HuH-7 (cell line): ENCODE results near the gene MFAP2.

ENCODE experiments used
- DNase-seq: peaks from one replicate; pipeline ENCODE4 v3.0.0; 2011; ENCODE audit warnings: low spot score

Gene MFAP2, protein sequence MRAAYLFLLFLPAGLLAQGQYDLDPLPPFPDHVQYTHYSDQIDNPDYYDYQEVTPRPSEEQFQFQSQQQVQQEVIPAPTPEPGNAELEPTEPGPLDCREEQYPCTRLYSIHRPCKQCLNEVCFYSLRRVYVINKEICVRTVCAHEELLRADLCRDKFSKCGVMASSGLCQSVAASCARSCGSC

DNA sequence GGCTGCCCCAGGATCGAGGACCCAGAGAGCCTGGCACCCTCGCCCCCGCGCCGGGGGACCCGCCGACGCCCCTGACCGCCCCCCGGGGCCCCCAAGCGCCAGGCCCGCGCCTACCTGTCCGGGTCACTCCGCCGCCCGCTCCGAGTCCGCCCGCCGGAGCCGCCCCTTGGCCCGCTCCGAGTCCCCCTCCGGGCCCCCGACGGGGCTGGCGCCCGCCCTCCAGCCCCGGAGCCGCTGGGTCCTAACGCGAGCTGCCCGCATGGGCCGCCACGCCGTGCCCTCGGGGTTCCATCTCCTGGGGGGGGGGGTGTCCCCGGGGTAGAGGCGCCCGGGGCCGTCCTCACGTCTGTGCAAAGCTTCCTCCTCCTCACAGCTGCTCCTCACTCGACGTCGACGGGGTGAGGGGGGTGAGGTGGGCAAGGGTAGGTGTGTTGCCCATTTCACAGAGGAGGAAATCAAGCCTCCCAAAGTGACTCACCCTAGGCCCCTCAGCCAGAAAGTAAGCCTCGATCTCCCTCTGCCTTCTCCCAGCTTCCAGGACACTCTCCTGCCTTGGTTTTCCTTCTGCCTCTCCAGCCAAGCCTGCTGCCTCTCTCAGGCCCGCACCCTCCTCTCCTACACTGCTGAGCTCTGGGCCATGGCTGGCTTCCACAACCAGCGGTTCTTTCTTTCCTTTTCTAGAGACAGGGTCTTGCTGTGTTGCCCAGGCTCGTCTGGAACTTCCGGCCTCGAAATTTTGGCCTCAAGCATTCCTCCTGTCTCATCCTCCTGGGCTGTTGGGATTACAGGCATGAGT, at the start of gene MFAP2:
Gene MFAP2, minus strand, starts transcription at position 148 of the 796 bp plus-strand sequence. CDS start 2,347 bp downstream, outside the sequence.
- peak; percentile 61 for DNase-seq

DNA sequence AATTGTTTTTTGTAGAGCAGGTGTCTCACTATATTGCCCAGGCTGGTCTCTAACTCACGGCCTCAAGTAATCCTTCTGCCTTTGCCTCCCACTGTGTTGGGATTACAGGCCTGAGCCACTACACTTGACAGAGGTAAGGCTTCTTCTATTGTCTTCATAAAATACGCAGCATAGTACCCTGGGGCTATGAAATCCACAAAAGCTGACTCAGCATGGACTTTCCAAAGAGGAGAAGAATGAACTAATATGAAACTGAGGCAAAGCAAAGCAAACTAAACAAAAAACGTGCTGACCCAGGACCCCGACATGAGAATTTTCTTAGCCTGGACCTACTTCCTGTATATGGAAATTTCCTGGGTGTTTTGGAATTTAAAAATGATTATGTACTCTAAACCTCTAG, 49.8 kb upstream of the MFAP2 start:
- DNase-seq: no peak

GRCh38 chr1:17028662-17029188, 48.3 kb upstream of the MFAP2 start:
- no peak for DNase-seq

- DNase-seq: no peak
Observed at GRCh38 chr1:17027900-17028299, 47.5 kb upstream of the MFAP2 start.

DNA sequence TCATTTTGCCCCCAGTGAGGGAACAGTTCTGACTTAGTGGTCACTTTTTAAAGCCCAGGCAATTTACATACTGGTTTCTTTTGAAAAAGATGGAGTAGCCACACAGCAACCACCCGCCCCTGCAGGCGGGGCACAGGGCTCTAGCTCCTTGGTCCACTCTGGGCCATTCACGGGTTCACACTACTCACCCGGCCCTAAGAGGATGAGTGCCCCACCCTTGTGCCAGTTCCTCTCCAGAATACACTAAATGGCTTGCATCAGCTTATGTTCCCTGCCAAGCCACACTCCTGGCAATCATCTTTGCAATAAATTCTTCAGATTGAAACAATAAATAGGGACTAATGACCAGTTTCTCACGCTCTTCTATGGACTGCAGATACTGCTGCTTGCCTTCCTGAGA, 47.0 kb upstream of the MFAP2 start:
- no peak for DNase-seq

- no peak for DNase-seq
Observed at GRCh38 chr1:17024721-17025120, 44.3 kb upstream of the MFAP2 start.

DNA sequence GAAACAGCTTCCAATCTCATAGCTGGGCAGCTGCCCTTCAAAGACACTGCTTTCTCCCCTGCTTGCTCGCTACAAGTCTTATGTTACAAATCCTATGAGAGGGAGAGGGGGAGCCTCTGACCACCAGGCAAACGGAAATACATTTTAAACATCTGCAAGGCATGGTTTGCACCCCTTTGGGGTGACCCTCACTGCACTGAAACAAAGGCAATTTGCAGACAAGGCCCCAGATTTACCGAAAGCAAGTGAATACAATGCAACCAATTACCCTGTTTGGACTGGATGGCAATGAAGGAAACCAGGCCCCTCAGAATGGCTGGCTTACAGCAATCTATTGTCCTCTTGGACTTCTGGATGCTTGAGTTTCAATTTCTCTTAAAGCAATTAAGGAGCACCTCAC, 43.2 kb upstream of the MFAP2 start:
- DNase-seq: no peak

- no peak for DNase-seq
Observed at GRCh38 chr1:17023102-17023501, 42.7 kb upstream of the MFAP2 start.

DNA sequence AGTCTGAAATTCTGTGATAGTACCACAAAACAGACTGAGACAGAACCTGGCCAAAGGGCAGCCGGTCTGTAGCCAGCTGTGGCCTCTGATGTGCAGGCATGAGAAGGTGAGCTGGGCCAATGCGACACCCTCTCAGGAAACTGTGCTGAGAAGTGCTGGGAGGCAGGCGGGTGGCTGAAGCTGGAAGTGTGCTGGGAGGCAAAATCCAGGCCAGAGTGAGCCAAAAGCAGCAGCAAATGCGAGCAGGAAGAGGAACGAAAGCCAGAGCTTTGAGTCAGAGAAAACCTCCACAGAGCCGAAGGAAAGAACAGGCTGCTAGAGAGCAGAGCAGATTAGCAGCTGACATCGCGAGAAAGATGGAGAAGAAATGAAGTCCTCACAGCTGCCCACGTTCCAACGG, 41.5 kb upstream of the MFAP2 start:
- no peak for DNase-seq

GRCh38 chr1:17020502-17020901, 40.1 kb upstream of the MFAP2 start:
- DNase-seq: no peak

- DNase-seq: no peak
Observed at GRCh38 chr1:17018849-17019248, 38.4 kb upstream of the MFAP2 start.

- no peak for DNase-seq
Observed at GRCh38 chr1:17017435-17017834, 37.0 kb upstream of the MFAP2 start.

- DNase-seq: no peak
Observed at GRCh38 chr1:17016317-17016661, 35.9 kb upstream of the MFAP2 start.

- no peak for DNase-seq
Observed at GRCh38 chr1:17014671-17015567, 34.5 kb upstream of the MFAP2 start.

DNA sequence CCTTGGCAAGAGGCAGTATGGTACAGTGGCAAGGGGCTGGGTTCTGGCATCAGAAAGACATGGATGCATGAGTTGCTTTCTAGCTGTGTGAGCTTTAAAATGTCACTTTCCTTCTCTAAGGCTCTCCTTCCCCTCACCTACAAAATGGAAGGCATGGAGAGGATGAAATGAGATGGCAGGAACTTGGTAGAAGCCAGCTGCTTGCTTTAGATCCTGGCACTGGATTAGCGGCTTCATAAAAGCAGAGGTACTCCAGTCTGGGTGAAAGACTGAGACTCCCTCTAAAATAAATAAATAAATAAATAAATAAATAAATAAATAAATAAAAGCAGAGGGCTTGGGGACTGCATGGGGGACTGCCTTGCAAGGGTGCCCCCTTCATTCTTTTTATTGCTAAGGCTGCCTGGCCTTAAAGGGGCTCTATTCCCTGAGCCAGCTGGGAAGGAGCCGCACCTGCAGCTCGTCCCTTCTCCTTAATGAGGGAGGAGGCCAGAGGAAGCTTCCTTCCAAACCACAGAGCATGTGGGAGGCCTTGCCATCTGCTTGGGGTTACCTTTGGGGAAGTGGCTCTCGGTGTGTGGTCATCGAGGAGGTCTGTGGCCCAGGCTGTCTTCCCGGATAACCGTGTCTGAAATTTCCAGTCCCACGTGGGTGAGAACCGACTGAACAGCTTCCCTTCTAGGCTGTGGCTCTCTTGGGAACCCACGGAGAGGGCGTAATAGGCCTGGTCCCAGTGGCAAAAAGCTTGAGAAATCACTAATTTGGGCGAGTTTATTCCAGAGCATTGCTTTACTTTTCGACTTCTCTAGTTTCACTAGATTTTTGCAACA, 33.3 kb upstream of the MFAP2 start:
- no peak for DNase-seq

- DNase-seq: no peak
Observed at GRCh38 chr1:17012775-17013490, 32.5 kb upstream of the MFAP2 start.

- peak; percentile 91 for DNase-seq
Observed at GRCh38 chr1:17011439-17012307, 31.3 kb upstream of the MFAP2 start, which contains the start of gene ATP13A2. TSS of gene ATP13A2 (minus strand) at chr1:17011928. CDS start at chr1:17011738, 190 bp downstream.

DNA sequence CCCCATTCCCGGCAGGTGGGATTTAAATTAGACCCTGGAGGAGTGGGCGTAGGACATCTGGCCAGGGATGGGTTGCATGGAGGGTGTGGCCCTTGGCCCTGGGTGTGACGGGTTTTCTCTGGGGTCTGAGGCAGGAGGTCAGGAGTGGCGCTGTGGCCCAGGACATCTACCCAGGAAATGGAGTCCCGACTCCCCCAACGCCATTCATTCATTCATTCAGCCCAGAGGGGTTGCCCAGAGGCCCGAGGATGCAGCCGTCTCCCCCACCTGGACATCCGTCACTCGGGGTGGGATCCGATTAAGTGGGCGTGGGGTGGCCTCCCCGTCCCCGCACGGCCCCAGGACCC, 30.6 kb upstream of the MFAP2 start:
- DNase-seq: no peak

DNA sequence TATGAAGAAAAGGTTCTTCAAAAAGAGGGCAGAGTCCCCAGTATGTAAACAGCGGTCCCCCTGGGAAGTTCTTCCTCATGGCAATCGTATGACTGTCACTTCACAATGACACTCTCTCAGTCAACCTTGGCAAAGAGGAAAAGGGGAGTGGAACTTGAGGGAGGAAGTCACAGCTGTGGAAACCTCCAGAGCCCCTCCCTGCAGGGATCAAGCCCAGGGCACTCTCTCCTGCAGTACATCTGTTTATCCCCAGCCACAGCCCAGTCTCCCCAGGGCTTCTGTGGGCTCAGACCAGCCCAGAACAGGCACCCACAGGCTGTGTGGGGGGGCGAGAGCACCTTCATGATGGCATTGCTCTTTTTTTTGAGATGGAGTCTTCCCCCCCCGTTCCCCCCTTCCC, 29.3 kb upstream of the MFAP2 start:
- DNase-seq: no peak
